Measurements from ENCODE around the gene FAM83F.
"Not testable (repeated sequence)": the region's sequence is repeated elsewhere in the genome, so short reads cannot be mapped to it uniquely, and the experiment has no call there.

Gene FAM83F

GRCh38 chr22:40014667-40015248, 20.0 kb downstream of the FAM83F start:
- DNase-seq (ENCODE audit: low read depth in 1 of 2, low spot score in 1 of 2), result no peak

- DNase-seq (ENCODE audit: low read depth in 1 of 2, low spot score in 1 of 2), result no peak
Observed at GRCh38 chr22:40015358-40015976, 20.7 kb downstream of the FAM83F start.

- DNase-seq (ENCODE audit: low read depth in 1 of 2, low spot score in 1 of 2), result no peak
Observed at GRCh38 chr22:40018051-40018450, 23.3 kb downstream of the FAM83F start.

- no peak for DNase-seq (ENCODE audit: low read depth in 1 of 2, low spot score in 1 of 2)
Observed at GRCh38 chr22:40019100-40019499, 24.3 kb downstream of the FAM83F start.

GRCh38 chr22:40020956-40021355, 26.2 kb downstream of the FAM83F start:
- DNase-seq (ENCODE audit: low read depth in 1 of 2, low spot score in 1 of 2), result no peak

- no peak for DNase-seq (ENCODE audit: low read depth in 1 of 2, low spot score in 1 of 2)
Observed at GRCh38 chr22:40021401-40022000, 26.7 kb downstream of the FAM83F start.

GRCh38 chr22:40022536-40023240, 27.9 kb downstream of the FAM83F start:
- DNase-seq (ENCODE audit: low read depth in 1 of 2, low spot score in 1 of 2), result no peak

- DNase-seq (ENCODE audit: low read depth in 1 of 2, low spot score in 1 of 2), result no peak
Observed at GRCh38 chr22:40023341-40023841, 28.6 kb downstream of the FAM83F start.

- peak; percentile 34 to 53 for DNase-seq (ENCODE audit: low read depth in 1 of 2, low spot score in 1 of 2)
Observed at GRCh38 chr22:40024201-40025061, 29.7 kb downstream of the FAM83F start.

GRCh38 chr22:40025062-40025379, 30.3 kb downstream of the FAM83F start:
- DNase-seq (ENCODE audit: low read depth in 1 of 2, low spot score in 1 of 2), result not testable (repeated sequence)

- no peak for DNase-seq (ENCODE audit: low read depth in 1 of 2, low spot score in 1 of 2)
Observed at GRCh38 chr22:40025856-40026255, 31.1 kb downstream of the FAM83F start.

GRCh38 chr22:40026641-40027040, 31.9 kb downstream of the FAM83F start:
- no peak for DNase-seq (ENCODE audit: low read depth in 1 of 2, low spot score in 1 of 2)

- DNase-seq (ENCODE audit: low read depth in 1 of 2, low spot score in 1 of 2), result no peak
Observed at GRCh38 chr22:40027191-40028097, 32.7 kb downstream of the FAM83F start.

- no peak for DNase-seq (ENCODE audit: low read depth in 1 of 2, low spot score in 1 of 2)
Observed at GRCh38 chr22:40028098-40028425, 33.3 kb downstream of the FAM83F start.

- DNase-seq (ENCODE audit: low read depth in 1 of 2, low spot score in 1 of 2), result no peak
Observed at GRCh38 chr22:40029189-40029890, 34.6 kb downstream of the FAM83F start.

- no peak for DNase-seq (ENCODE audit: low read depth in 1 of 2, low spot score in 1 of 2)
Observed at GRCh38 chr22:40030026-40030757, 35.4 kb downstream of the FAM83F start.

- no peak for DNase-seq (ENCODE audit: low read depth in 1 of 2, low spot score in 1 of 2)
Observed at GRCh38 chr22:40030758-40031095, 36.0 kb downstream of the FAM83F start.

GRCh38 chr22:40031766-40032470, 37.2 kb downstream of the FAM83F start:
- no peak for DNase-seq (ENCODE audit: low read depth in 1 of 2, low spot score in 1 of 2)

Data from activated CD4-positive, alpha-beta T cell treated with anti-CD3 and anti-CD28 coated beads, Interleukin-2, amount 50 U/mL, for 24 hours (primary cell).